ENCODE measurements around the gene ZNF319.
"Not testable (repeated sequence)": the region's sequence is repeated elsewhere in the genome, so short reads cannot be mapped to it uniquely, and the experiment has no call there.

ZNF319 gene

DNA sequence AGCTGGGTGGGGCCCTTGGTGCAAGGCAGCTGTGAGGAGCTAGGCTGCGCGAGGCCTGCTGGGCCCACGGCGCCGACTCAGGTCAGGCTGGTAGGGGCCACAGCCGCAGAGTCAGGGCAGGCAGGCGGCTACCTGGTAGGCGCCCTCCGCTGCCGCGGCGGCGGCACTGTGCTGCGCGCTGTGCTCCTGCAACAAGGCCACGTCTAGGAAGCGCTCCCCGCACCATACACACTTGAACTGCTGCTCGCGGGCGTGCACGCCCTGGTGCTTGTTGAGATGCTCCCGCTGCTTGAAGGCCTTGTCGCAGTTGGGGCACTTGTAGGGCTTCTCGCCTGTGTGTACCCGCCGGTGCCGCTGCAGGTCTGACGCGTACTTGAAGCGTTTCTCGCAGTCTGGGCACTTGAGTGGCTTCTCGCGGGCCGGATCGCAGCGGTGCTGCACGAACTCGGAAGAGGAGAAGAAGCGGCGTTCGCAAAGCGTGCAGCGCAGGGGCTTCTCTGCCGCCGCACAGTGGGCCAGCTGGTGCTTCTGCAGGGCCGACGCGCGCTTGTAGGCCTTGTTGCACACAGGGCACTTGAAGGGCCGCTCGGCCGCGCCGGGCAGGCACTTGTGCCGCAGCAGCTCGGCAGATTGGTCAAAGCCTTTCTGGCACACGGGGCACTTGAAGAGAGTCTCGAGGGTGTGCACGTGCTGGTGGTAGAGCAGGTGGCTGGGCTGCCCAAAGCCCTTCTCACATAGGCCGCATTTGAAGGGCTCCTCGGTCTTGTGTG is 3.9 kb downstream of the ZNF319 start:
- FAIRE-seq, result no peak

DNA sequence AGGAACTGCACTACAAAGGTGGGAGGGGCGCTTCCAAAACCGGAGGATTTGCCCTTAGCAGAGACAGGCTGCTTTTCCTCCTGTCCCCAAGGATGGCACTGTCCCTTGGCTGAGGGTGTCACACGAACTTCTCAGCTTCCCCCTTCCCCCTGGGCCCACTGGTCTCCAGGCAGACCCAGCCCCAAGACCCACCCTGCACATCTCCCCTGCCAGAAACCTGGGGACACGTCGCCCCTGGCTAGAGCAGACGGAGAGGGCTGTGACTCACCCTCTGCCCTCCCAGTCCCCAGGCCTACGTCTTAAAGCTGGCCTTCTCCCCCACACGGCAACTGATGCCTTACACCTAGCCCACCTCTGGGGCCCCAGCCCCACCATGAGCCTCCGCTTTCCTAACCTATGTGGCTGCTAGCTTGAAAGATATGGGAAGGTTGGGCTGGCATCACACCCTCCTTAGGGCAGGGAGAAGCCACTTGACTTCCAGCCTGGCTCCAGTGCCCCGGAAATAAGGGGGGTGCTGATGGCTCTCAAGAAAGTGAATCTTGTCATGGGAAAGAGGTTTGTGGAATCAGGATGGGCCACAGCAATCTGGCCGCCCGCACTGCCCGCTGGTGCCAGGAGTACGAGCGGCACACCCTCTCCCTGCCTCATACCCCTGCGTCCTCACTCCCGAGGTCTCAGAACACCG is 4.6 kb downstream of the ZNF319 start:
- no peak for FAIRE-seq

- no peak for FAIRE-seq
Observed at GRCh38 chr16:57994778-57995177, 5.7 kb downstream of the ZNF319 start.

GRCh38 chr16:57994361-57994760 is 6.1 kb downstream of the ZNF319 start:
- no peak for FAIRE-seq

- FAIRE-seq, result no peak
Observed at GRCh38 chr16:57993897-57994296, 6.6 kb downstream of the ZNF319 start.

DNA sequence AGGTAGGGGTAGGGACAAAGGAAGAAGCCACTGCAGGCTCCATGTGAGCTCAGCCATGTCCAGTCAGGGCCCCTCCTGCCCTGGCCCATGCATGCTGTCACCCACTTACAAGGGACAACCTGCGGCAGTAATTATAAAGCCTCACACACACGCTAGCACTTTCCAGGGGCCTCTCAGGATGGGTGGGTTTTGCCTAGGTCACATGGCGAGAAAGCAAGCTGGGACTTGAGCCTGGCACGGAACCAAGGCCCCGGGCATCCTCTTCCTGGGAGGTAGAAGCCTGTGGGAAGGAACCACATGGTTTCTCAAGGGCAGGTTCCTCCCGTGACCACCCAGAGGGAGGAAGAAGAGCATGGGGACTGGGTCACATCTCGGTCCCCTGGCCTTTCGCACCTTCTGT is 7.0 kb downstream of the ZNF319 start:
- no peak for FAIRE-seq

- FAIRE-seq, result no peak
Observed at GRCh38 chr16:57992084-57992483, 8.4 kb downstream of the ZNF319 start.

DNA sequence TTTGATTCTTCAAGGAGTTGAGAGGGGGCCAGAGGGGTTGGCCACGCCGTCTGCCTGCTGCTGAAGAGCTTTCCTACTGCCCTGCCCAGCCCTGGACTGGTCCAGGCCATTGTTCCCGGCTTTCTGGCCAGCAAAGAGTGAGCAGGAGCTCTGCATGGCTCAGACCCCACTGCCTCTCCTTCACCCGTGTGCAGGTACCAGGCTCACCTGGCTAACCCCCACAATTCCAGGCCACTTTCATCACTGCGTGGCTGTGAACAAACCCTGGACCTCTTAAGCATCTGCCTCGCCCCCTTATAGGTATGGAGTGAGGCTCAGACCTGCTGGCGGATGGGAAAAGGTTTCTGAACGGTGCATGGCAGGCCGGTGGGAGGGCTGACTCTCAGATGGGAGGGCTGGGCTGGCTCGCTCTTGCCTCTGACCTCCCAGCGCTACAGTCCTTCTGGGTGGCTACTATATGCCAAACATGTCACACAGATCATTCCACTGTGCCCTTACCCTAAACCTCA is 8.9 kb downstream of the ZNF319 start:
- no peak for FAIRE-seq

GRCh38 chr16:57988929-57989328 is 11.5 kb downstream of the ZNF319 start:
- no peak for FAIRE-seq

DNA sequence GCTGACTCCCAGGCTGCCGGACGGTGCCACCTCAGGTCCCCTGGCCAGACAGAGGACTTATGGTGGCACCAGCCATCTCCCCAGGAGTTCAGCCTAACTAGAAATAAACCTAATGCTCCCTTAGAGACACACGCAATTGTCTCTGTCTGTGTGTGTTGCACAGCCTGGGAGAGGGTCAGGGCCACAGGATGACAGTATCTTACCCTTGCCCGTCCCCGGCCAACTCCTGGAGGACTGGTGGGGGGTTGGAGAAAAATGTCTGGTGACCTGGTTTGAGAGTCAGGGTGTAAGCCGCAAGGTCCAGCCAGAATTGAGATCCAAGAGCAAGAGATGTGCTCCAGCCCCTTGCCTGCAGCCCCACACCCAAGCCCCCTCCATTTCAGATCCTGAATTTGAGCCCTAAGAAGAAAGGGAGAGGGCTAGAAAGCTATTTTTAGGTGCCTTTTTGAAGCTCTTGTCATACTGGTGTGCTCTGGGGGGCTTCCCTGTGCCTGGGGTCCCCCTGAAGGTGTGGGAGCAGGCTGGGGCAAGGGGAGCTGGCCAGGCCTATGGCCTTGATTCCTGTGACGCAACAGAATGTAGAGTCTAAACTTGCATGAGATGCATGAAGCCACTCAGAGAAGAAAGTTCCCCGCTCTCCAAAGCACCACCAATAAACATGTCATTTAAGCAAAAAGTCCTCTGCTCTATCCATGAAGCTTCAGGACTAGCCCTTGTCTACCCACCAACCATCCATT is 12.9 kb downstream of the ZNF319 start:
- FAIRE-seq, result no peak

DNA sequence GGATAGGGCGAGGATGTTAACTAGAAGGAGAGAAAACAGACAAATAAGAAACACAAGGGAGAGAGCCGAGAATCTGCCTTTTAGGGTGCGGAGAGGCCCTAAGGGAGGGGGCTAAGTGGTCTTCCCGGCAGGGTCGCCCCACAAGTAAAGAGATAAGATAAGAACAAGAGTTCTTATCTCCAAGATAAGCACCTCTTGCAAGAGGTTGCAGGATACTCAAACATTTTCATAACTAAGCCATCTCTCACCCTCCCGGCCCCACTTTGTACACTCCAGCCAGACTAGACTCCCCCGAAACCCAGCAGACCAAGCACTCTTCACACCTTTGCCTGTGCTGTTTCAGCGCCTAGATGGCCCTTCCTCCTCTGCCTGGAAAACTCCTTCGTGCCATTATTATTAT is 14.3 kb downstream of the ZNF319 start:
- FAIRE-seq, result no peak

DNA sequence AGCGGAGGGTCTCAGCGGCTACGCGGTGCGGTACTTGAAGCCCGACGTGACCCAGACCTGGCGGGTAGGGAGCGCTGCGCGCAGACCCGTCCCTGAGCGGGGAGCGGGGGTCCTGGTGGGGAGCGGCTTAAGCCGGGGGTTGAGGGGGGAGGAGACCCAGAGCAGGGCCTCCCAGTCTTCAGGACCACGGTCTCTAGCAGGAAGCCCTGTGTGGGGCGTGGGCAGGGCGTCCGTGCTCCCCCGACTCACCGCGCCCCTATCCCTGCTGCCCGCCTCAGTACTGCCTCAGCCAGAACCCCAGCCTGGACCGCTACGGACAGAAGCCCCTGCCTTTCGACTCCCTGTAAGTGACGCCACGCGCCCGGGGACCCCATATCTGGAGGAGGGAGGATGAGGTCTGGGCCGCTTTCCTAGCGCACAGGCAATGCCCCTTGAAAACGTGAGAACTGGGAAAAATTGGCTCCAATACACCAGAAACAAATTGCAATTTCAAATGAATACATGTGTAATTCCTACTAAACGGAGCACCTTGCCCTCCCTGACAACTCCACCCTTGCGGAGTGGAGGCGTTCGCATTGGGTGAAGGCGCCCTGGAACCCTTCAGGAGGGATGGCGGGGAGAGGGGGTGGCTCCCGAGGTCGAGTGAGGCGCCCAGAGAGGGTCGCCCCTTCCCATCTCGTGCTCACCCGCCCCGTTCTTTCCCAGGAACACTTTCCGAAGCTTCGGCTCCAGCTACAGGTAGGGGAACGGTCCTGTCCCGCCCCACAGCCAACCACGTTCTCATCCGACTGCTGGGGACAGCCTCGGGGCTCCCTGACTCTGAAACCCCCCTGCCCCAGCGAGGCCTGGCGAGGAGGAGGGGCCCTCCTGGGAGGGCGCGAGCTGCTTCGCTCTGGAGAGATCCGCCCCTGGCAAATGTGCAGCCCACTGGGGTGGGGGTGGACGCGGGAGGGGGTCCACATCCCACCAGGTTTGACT is 15.0 kb downstream of the ZNF319 start:
- FAIRE-seq, result no peak

DNA sequence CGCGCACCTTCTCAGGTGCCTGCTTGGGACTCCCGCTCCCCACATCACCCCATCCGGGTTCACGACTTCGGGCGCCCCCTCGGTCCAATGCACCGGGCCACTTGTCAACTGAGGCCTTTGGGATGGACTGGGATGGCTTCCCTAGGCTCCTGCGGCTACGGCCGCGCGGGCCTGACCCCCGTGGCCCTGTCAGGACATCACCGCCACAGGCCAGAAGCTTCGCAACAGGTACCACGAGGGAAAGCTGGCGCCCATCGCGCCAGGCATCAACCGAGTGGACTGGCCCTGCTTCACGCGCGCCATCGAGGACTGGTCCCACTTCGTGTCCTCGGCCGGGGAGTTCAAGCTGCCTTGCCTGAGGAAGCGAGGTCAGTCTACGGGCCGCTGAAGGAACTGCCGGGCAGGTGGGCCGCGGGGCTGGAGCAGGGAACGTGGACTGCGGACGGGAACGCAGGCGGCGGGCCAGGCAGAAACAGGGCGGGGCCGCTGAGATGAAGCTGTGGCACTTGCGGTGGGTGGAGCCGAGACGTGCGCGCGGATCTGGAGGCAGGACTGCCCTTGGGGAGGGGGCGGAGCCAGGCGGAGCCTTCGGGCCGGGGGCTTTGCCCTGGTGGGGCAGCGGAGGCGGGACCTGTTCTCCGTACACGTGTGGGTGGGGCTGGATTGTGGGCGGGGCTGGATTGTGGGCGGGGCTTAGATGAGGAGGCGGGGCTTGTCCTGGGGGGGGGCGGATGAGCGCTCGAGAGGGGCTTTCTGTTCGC is 15.8 kb downstream of the ZNF319 start:
- FAIRE-seq, result no peak

DNA sequence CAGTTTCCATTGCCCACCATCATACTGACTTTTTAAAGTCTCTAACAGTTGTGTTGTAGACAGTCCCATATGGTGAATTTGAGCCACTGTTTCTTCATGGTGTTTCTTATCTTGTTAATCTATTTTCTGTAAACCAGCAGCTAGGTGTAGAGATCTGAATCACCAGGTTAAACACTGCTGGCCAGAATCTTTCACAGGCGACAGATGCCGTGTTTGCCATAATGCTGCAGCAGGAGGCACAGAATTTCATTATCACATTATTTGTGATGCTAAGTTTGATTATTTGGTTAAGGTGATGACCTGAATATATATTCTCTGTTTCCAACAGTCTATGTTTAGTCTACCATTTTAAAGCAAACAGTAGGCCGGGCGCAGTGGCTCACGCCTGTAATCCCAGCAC is 18.1 kb downstream of the ZNF319 start:
- FAIRE-seq, result no peak

GRCh38 chr16:57981636-57982035 is 18.8 kb downstream of the ZNF319 start:
- FAIRE-seq, result no peak

DNA sequence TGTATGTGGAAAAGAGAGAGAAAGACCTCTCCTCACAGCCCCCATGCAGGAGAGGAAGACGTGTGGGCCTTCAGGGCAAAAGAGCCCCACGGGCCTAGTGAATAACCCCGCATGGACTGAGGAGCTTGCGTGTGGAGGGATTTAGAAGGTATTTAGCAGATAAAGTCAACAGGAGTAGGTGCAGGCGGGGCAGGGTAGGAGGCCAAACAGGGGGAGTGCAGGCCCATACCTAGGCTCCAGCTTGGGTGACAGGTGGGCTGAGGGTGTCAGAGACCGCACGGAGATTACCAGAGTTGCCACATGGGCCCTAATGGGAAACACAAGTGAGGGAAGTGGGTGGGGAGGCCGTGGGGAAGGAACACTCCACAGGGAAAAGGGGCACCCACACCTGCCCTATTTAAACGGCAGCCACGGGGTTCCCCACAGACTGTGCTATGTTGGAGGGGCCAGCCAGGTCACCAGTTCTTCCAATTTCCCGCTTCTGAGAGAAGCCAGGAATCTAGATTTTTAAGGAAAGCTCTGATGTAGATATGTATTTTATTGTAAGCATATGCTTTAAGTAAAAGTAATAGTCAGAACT is 21.4 kb downstream of the ZNF319 start:
- FAIRE-seq, result no peak

DNA sequence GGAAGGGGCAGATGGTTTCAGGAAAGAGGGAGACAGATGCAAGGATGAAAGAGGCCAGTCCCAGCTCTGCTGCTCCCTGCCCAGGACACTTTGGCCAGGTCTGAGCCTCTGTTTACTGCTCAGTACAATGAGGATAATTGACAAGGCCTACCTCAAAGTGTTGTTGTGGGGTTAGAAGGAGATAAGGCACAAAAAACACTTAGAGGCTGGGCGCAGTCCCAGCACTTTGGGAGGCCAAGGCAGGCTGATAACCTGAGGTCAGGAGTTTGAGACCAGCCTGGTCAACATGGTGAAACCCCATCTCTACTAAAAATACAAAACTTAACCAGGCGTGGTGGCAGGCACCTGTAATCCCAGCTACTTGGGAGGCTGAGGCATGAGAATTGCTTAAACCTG is 22.4 kb downstream of the ZNF319 start:
- FAIRE-seq, result not testable (repeated sequence)

DNA sequence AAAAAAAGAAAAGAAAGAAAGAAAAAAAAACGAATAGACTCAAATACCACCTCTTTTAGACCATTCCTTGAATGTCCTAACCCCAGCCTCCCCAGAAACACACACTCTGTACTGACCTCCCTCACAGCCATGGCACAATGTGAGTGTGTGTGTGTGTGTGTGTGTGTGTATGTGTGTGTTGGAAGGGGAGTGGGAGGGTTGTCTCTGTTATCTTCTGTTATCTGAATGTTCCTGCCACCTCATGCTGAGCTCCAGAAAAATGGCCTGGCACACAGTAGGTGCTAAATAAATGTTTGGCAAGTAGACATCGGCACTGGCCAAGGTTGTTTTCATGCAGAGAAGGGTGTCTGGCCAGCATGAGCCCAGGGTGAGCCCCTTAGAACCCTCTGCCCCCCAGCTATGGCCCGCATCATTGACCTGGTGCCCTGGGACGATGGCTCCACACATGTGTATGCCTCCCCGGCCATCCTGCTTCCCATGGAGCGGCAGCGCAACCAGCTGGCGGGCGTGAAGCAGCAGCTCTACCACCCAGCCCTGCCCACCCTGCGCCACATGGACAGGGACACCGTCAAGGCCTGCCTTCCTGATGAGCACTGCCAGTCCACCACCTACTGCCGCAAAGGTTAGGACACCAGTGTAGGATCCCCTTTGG is 22.9 kb downstream of the ZNF319 start:
- no peak for FAIRE-seq

- FAIRE-seq, result no peak
Observed at GRCh38 chr16:57976331-57976796, 24.1 kb downstream of the ZNF319 start.

DNA sequence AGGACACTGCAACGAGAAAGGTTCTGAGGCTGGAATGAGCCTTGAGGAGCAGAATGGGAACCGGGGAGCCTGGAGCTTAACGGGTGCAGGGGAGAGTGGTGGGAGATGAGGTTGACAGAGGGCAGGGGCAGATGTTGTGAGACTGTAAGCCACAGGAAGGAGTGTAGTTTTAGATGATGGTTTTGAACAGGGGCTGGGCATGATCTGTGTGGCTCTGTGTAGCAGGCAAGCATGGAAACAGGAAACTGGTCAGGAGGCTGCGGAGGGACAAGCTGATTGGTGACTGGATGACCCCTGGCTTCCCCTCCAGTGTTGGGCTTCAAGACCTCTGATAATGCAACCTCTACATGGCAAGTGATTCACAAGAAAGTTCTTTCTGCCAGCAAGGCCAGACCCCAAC is 28.2 kb downstream of the ZNF319 start:
- FAIRE-seq, result no peak

- no peak for FAIRE-seq
Observed at GRCh38 chr16:57971848-57972247, 28.6 kb downstream of the ZNF319 start.
